GM12892 (cell line): ENCODE data around the gene COG8.

Experiments
- POLR2A ChIP-seq: IDR thresholded peaks from 2 replicates; pipeline ENCODE4 v1.6.1; 2011; ENCODE audit warnings: low read depth, low read length, control low read depth
- POLR2AphosphoS5 ChIP-seq: IDR thresholded peaks from 2 replicates; pipeline ENCODE4 v1.6.1; 2011; ENCODE audit warnings: low read depth, low read length, control low read depth
- TAF1 ChIP-seq: IDR thresholded peaks from 2 replicates; pipeline ENCODE4 v1.6.1; 2011; ENCODE audit warnings: low read depth, mild to moderate bottlenecking, control low read depth, low read length, borderline replicate concordance

GRCh38 chr16:69311533-69312387, 27.6 kb downstream of the COG8 start:
- no peak for TF ChIP-seq POLR2AphosphoS5
- TF ChIP-seq POLR2A, result no peak
- TF ChIP-seq TAF1, result no peak
